Neural crest cell (in vitro differentiated cells): ENCODE data around the gene DDX56. TPM values are rescaled to one million over a fixed set of nuclear protein-coding genes. Genes with fewer than 3 reads are reported as not detected.
"Not testable (repeated sequence)": the region's sequence is repeated elsewhere in the genome, so short reads cannot be mapped to it uniquely, and the experiment has no call there.

Experiments used
- DNase-seq: peaks from one replicate; pipeline ENCODE4 v3.0.0; 2021; ENCODE audit warnings: low read depth, mixed read lengths, low spot score
- H3K27ac Mint-ChIP-seq: one replicate; pipeline ENCODE4 v1.8.0; 2021; ENCODE audit warnings: mild to moderate bottlenecking, mixed read lengths; ENCODE audit not compliant: unreplicated experiment
- H3K27me3 Mint-ChIP-seq: 2 replicates; pipeline ENCODE4 v1.8.0; 2021; ENCODE audit warnings: low read depth, mild to moderate bottlenecking, mixed read lengths
- H3K36me3 Mint-ChIP-seq: 2 replicates; pipeline ENCODE4 v1.8.0; 2021; ENCODE audit warnings: low read depth, mild to moderate bottlenecking, mixed read lengths
- H3K4me1 Mint-ChIP-seq: 2 replicates; pipeline ENCODE4 v1.8.0; 2021; ENCODE audit warnings: mixed read lengths
- H3K4me3 Mint-ChIP-seq: one replicate; pipeline ENCODE4 v1.8.0; 2021; ENCODE audit warnings: mild to moderate bottlenecking, mixed read lengths
- H3K9me3 Mint-ChIP-seq: 2 replicates; pipeline ENCODE4 v1.8.0; 2021; ENCODE audit warnings: mixed read lengths
- total RNA-seq: library from RNA; stranded (reverse); gene quantifications from 2 replicates; pipeline ENCODE4 v1.2.1, GENCODE V29; 2021
- TF ChIP-seq, protein P1 (sequence below): fragments of 200-600 bp; sonication (generic); conservative IDR thresholded peaks from 2 replicates; pipeline ENCODE4 v1.5.0; 2021; ENCODE audit warnings: antibody characterized with exemption, mild to moderate bottlenecking

The DDX56 gene
- total RNA-seq, 1 donor from 2014 or later: 111 TPM

- no peak overlapping the region for H3K4me3 Mint-ChIP-seq
- H3K9me3 Mint-ChIP-seq: no peaks in the 10 kb centered on the region
- H3K4me1 Mint-ChIP-seq: no peaks in the 10 kb centered on the region
- no peaks in the 10 kb centered on the region for H3K36me3 Mint-ChIP-seq
- no peak for DNase-seq
- H3K27me3 Mint-ChIP-seq: peaks cover 7% of the 10 kb centered on the region
- TF ChIP-seq, protein P1, sequence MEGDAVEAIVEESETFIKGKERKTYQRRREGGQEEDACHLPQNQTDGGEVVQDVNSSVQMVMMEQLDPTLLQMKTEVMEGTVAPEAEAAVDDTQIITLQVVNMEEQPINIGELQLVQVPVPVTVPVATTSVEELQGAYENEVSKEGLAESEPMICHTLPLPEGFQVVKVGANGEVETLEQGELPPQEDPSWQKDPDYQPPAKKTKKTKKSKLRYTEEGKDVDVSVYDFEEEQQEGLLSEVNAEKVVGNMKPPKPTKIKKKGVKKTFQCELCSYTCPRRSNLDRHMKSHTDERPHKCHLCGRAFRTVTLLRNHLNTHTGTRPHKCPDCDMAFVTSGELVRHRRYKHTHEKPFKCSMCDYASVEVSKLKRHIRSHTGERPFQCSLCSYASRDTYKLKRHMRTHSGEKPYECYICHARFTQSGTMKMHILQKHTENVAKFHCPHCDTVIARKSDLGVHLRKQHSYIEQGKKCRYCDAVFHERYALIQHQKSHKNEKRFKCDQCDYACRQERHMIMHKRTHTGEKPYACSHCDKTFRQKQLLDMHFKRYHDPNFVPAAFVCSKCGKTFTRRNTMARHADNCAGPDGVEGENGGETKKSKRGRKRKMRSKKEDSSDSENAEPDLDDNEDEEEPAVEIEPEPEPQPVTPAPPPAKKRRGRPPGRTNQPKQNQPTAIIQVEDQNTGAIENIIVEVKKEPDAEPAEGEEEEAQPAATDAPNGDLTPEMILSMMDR: no peak
- no peak overlapping the region for H3K27ac Mint-ChIP-seq
Observed at GRCh38 chr7:44559485-44559884, 14.2 kb downstream of the DDX56 start.

DNA sequence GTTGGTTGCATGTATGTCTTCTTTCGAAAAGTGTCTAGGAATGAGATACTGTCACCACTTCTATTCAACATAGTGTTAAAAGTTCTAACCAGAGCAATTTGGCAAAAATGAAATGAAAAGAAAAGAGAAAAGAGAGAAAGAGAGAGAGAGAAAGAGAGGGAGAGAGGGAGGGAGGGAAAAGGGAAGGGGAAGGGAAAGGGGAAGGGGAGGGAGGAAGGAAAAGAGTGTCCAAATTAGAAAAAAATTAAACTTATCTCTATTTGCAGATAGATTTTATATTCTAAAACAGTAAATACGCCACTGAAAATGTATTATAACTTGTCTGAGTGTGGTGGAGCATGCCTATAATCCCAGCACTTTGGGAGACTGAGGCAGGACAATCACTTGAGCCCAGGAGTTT, 16.2 kb downstream of the DDX56 start:
- no peaks in the 10 kb centered on the region for H3K4me1 Mint-ChIP-seq
- no peak overlapping the region for H3K27ac Mint-ChIP-seq
- TF ChIP-seq, protein P1: no peak
- no peak overlapping the region for H3K4me3 Mint-ChIP-seq
- DNase-seq: no peak
- H3K9me3 Mint-ChIP-seq: no peaks in the 10 kb centered on the region
- no peaks in the 10 kb centered on the region for H3K36me3 Mint-ChIP-seq
- peaks cover 10% of the 10 kb centered on the region for H3K27me3 Mint-ChIP-seq

DNA sequence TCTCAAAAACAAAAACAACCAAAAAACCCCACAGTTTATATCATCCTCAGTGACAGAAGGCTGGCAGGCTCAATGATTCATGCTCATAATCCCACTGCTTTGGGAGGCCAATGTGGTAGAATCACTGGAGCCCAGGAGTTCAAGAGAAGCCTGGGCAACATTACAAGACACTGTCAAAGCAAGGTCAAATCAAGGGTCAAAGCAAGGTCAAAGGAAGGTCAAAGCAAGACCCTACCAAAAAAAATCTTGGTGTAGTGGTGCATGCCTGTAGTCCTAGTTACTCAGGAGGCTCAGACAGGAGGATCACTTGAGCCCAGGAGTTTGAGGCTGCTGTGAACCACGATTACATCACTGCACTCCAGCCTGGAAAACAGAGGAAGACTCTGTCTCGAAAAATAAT, 18.4 kb downstream of the DDX56 start:
- H3K4me3 Mint-ChIP-seq: no peak overlapping the region
- H3K27me3 Mint-ChIP-seq: peaks cover 14% of the 10 kb centered on the region
- no peaks in the 10 kb centered on the region for H3K9me3 Mint-ChIP-seq
- no peaks in the 10 kb centered on the region for H3K36me3 Mint-ChIP-seq
- H3K4me1 Mint-ChIP-seq: no peaks in the 10 kb centered on the region
- TF ChIP-seq, protein P1: no peak
- H3K27ac Mint-ChIP-seq: no peak overlapping the region
- DNase-seq: no peak

DNA sequence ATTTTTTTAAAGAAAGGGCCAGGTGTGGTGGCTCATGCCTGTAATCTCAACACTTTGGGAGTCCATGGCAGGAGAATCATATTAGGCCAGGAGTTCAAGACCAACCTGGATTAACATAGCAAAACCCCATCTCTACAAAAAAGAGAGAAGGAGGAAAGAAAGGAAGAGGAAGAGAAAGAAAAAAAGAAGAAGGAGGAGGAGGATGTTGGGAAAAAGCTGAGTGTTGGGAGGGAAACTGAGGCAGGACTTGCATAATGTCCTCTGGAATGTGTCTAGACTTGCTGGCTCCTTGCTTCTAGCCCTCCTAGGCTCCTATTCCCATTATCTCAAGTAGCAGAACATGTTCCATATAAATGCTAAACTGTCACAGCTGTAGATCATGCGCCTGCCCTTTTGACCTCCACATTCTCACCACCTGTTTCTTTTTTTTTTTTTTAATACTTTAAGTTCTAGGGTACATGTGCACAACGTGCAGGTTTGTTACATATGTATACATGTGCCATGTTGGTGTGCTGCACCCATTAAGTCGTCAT, 21.2 kb downstream of the DDX56 start:
- not testable (repeated sequence) for H3K9me3 Mint-ChIP-seq, DNase-seq, H3K4me1 Mint-ChIP-seq, H3K27ac Mint-ChIP-seq, H3K36me3 Mint-ChIP-seq, H3K4me3 Mint-ChIP-seq
- H3K27me3 Mint-ChIP-seq: peaks cover 39% of the 10 kb centered on the region

DNA sequence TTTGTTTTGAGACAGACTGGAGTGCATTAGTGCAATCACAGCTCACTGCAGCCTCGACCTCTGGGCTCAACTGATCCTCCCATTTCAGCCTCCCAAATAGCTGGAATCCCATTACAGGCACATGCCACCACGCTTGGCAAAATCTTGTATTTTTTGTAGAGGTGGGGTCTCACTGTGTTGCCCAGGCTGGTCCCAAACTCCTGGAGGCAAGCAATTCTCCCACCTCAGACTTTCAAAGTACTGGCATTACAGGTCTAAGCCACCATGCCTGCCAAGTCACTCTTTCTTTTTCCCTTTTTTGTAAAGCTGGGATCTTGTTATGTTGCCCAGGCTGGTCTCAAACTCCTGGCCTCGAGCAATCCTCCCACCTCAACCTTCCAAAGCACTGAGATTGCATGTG, 24.3 kb downstream of the DDX56 start:
- Mint-ChIP-seq H3K27ac (no peak overlapping the region), H3K4me1 (no peaks in the 10 kb centered on the region), H3K9me3 (no peaks in the 10 kb centered on the region), H3K27me3 (peaks cover 41% of the 10 kb centered on the region), H3K36me3 (no peaks in the 10 kb centered on the region), H3K4me3 (no peak overlapping the region)
- TF ChIP-seq, protein P1: no peak
- no peak for DNase-seq

DNA sequence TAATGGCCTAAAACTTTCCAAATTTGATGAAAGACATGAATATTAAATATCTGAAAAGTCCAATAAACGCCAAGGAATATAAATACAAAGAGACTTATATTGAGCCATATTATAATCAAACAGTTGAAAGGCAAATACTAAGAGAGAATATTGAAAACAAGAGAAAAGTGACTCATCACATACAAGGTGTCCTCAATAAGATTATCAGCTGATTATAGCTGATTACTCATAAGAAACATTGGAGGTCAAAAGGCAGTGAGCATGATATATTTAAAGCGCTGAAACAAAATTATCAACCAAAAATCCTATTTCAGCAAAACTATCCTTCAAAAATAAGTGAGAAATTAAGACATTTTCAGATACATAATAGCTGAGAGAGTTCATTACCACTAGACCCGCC, 24.8 kb downstream of the DDX56 start:
- no peak for DNase-seq
- no peak overlapping the region for H3K4me3 Mint-ChIP-seq
- H3K36me3 Mint-ChIP-seq: no peaks in the 10 kb centered on the region
- TF ChIP-seq, protein P1: no peak
- no peaks in the 10 kb centered on the region for H3K9me3 Mint-ChIP-seq
- no peaks in the 10 kb centered on the region for H3K4me1 Mint-ChIP-seq
- no peak overlapping the region for H3K27ac Mint-ChIP-seq
- peaks cover 41% of the 10 kb centered on the region for H3K27me3 Mint-ChIP-seq
